Measurements from ENCODE around the gene HEXB.

- no peak for TF ChIP-seq MYC (IDR thresholded peaks at IDR 0.05; ENCODE audit: low read depth, low read length)
- no peak for TF ChIP-seq MYC (CRISPR knock-in tag; IDR thresholded peaks at IDR 0.05; ENCODE audit: borderline replicate concordance, low read depth)
- no peak for TF ChIP-seq MAFF (IDR thresholded peaks at IDR 0.05; ENCODE audit: low read length)
- no peak for TF ChIP-seq TFE3 (CRISPR knock-in tag; IDR thresholded peaks at IDR 0.05)
- TF ChIP-seq GTF2B (IDR thresholded peaks at IDR 0.05; ENCODE audit: extremely low read depth, insufficient read length) = no peak
- TF ChIP-seq SIN3A (IDR thresholded peaks at IDR 0.05; ENCODE audit: borderline replicate concordance in 2 of 2, control insufficient read depth in 1 of 2, low read depth in 2 of 2, low read length in 2 of 2) = no peak
- TF ChIP-seq KLF16 (IDR thresholded peaks at IDR 0.05) = no peak
These were observed 42.5 kb upstream of the HEXB start for GRCh38 chr5:74642543-74642863.
